Measurements from ENCODE around the gene KIRREL3.

GRCh38 chr11:126747315-126747714 is 253.3 kb downstream of the KIRREL3 start:
- no peak for TF ChIP-seq TAF1 (IDR thresholded peaks at IDR 0.05; ENCODE audit: borderline replicate concordance, low read depth, low read length)
- TF ChIP-seq, protein P1, sequence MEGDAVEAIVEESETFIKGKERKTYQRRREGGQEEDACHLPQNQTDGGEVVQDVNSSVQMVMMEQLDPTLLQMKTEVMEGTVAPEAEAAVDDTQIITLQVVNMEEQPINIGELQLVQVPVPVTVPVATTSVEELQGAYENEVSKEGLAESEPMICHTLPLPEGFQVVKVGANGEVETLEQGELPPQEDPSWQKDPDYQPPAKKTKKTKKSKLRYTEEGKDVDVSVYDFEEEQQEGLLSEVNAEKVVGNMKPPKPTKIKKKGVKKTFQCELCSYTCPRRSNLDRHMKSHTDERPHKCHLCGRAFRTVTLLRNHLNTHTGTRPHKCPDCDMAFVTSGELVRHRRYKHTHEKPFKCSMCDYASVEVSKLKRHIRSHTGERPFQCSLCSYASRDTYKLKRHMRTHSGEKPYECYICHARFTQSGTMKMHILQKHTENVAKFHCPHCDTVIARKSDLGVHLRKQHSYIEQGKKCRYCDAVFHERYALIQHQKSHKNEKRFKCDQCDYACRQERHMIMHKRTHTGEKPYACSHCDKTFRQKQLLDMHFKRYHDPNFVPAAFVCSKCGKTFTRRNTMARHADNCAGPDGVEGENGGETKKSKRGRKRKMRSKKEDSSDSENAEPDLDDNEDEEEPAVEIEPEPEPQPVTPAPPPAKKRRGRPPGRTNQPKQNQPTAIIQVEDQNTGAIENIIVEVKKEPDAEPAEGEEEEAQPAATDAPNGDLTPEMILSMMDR (IDR thresholded peaks at IDR 0.05) = no peak
- TF ChIP-seq TCF12 (IDR thresholded peaks at IDR 0.05) = no peak
- no peak for TF ChIP-seq ELF1 (IDR thresholded peaks at IDR 0.05)
- no peak for TF ChIP-seq MEF2A (IDR thresholded peaks at IDR 0.05; ENCODE audit: borderline replicate concordance, low read depth)

Measured in SK-N-SH (cell line).